Measurements from ENCODE around the gene CACNA1B. TPM values are rescaled to one million over a fixed set of nuclear protein-coding genes. Genes with fewer than 3 reads are reported as not detected.
"Not testable (repeated sequence)": the region's sequence is repeated elsewhere in the genome, so short reads cannot be mapped to it uniquely, and the experiment has no call there.

CACNA1B gene
- total RNA-seq, 1 donor from 2014 or later, result 0.46 TPM

- DNase-seq (no peak), ATAC-seq (ENCODE audit: poor library complexity) (no peak)
- intact Hi-C loops (cut with DNase I), result no loop called here
Observed at GRCh38 chr9:137881591-137882505, 4.3 kb downstream of the CACNA1B start.

- ATAC-seq (ENCODE audit: poor library complexity) (no peak), DNase-seq (no peak)
- intact Hi-C loops (cut with DNase I), result no loop called here
Observed at GRCh38 chr9:137882506-137882821, 4.9 kb downstream of the CACNA1B start.

DNA sequence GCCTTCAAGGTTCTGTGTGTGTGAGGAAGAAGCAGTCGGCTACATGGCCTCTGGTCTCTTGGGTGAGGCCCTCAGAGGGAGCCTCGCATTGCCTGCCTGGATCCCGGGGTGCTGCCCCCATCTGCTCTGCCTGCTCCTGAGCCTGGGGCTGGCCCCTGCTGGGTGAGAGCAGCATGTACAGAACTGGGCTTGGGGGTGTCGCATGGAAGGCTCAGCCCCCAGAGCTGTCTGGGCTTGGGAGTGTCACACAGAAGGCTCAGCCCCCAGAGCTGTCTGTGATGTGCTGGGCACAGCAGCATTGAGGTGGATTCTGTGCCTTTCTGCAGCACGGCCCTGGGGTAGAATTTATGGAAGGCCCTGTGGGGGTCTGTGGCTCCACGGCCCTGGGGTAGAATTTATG lies 6.4 kb downstream of the CACNA1B start:
- ATAC-seq (ENCODE audit: poor library complexity); intact Hi-C loops (cut with DNase I): not testable (repeated sequence)
- peak; percentile 8 for DNase-seq

GRCh38 chr9:137884547-137884946 lies 7.0 kb downstream of the CACNA1B start:
- ATAC-seq (ENCODE audit: poor library complexity); intact Hi-C loops (cut with DNase I): not testable (repeated sequence)
- peak; percentile 18 for DNase-seq

DNA sequence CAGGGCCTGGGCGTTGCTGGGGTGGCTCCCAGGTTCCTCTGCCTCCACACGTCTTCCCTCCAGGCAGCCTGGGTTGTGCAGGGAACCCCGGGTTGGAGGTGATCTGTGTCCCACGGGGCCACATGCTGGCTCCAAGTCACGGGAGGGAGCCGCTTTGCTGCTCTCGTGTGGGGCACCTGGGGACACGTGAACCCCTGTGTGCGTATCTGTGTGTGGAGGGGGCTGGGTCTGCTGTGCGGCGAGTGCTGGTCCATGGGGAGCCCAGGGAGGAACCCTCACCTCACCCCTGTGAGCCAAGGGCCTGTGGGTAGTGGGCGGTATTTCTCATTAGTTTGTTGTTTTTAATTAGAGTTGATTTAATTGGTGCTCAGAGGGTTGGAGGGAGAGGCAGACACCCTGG lies 7.5 kb downstream of the CACNA1B start:
- intact Hi-C loops (cut with DNase I); ATAC-seq (ENCODE audit: poor library complexity); DNase-seq: not testable (repeated sequence)

DNA sequence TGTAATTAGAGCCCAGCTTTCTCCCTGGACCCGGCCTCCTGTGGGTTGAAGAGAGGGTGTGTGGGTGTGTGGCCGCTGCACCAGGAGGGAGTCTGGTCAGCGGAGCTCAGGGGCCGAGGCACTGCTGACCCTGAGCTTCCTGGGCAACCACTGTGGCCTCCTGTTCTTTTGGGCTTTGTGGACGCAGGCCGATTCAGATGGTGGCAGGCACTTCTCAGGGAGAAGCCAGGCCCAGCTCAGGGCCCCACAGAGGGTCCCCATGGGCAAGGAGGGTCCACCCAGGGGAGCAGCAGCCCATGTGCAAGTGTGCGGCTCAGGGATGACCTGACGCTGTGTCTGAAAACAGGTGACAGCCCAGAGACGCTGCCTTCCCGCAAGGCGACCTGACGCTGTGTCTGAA lies 11.0 kb downstream of the CACNA1B start:
- ATAC-seq (ENCODE audit: poor library complexity); intact Hi-C loops (cut with DNase I): not testable (repeated sequence)
- DNase-seq, result peak; percentile 31

- peak; percentile 2 for DNase-seq
- ATAC-seq (ENCODE audit: poor library complexity); intact Hi-C loops (cut with DNase I): not testable (repeated sequence)
Observed at GRCh38 chr9:137889966-137890365, 12.4 kb downstream of the CACNA1B start.

GRCh38 chr9:137890768-137891587 lies 13.4 kb downstream of the CACNA1B start:
- DNase-seq, result peak; percentile 13
- ATAC-seq (ENCODE audit: poor library complexity); intact Hi-C loops (cut with DNase I): not testable (repeated sequence)

DNA sequence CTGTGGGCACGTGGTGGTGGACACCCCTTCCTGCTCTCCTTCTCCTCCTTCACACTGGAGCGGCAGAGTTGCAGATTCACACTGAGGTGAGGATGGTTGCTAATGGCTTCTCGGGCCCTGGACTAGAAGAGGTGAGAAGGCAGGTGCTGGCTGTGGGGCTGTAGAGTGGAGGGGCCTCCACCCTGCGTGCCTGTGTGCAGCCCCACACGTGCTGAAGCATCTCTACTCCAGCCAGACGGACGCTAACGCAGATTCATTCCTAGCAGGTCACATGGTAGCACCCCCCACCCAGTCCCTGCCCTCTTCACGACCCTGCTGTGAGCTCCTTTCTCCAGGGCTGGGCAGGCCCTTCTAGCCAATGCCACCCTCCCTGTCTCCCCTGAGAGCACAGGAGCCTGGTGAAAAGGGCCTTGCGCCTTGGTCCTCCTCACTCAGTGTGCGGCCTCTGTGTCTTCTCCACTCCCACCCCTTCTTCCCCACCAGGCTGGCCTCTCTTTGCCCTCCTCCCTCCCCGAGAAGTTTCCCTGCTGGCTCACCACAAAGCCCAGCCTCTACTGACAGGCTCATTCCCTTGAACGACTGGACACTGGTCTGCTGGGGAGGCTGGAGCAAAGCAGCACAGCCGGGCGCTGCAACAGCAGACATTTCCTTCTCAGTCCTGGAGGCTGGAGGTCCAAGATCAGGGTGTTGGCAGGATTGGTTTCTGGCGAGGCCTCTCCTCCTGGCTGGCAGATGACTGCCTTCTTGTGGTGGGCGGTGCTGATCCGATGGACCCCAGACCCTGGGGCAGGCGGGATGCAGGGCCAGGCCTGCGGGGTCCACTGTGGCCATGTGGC lies 14.2 kb downstream of the CACNA1B start:
- DNase-seq, result peak; percentile 29
- intact Hi-C loops (cut with DNase I), result no loop called here
- ATAC-seq (ENCODE audit: poor library complexity), result no peak

- intact Hi-C loops (cut with DNase I), result no loop called here
- no peak for ATAC-seq (ENCODE audit: poor library complexity)
- DNase-seq, result peak; percentile 16
Observed at GRCh38 chr9:137892424-137893191, 15.0 kb downstream of the CACNA1B start.

GRCh38 chr9:137893670-137894069 lies 16.1 kb downstream of the CACNA1B start:
- ATAC-seq (ENCODE audit: poor library complexity) (no peak), DNase-seq (peak; percentile 17)
- intact Hi-C loops (cut with DNase I), result no loop called here

- intact Hi-C loops (cut with DNase I), result no loop called here
- ATAC-seq (ENCODE audit: poor library complexity) (no peak), DNase-seq (peak; percentile 14)
Observed at GRCh38 chr9:137899551-137900360, 22.2 kb downstream of the CACNA1B start.

GRCh38 chr9:137900584-137901310 lies 23.2 kb downstream of the CACNA1B start:
- intact Hi-C loops (cut with DNase I), result no loop called here
- ATAC-seq (ENCODE audit: poor library complexity) (no peak), DNase-seq (peak; percentile 10)

DNA sequence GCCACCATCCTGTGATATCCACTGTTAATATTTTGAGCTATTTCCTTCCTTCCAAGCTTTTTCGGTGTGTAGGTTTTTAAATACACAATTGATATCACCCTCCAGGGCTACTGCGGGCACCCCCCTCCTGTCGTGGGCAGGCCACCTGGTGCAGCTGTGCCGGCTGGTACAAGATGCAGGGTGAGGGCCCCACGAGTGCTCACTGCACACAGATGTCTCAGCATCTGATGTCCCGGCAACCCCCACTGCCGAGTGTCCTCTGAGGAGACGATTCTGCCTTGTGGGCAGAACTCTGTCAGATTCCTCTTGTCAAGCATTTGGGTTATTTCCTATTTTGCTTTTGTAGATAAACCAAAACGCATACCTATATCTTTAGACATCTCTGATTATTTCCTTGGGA lies 25.1 kb downstream of the CACNA1B start:
- intact Hi-C loops (cut with DNase I), result no loop called here
- DNase-seq, result peak; percentile 35
- ATAC-seq (ENCODE audit: poor library complexity), result no peak

DNA sequence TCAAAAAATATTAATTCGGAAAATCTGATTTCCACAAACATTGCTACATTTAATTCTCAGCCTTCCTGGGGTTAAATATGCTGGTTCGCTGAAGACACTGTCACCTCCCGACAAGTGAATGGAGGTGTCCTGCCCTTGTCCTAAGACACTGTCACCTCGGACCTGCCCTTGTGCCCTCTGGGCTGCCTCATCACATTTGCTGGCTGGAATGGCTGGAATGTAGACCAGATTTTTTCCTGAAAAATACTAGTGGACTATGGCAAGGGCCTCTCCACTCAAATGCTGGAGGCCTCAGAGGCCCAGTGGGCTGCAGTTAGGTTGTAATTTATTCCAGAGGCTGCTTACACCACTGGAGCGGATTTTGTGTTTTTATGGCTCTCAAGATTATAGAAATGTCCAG lies 28.2 kb downstream of the CACNA1B start:
- DNase-seq (peak; percentile 14), ATAC-seq (ENCODE audit: poor library complexity) (no peak)
- intact Hi-C loops (cut with DNase I), result no loop called here

- ATAC-seq (ENCODE audit: poor library complexity), result no peak
- no peak for DNase-seq
- intact Hi-C loops (cut with DNase I), result no loop called here
Observed at GRCh38 chr9:137907776-137908175, 30.2 kb downstream of the CACNA1B start.

GRCh38 chr9:137912671-137913070 lies 35.1 kb downstream of the CACNA1B start:
- ATAC-seq (ENCODE audit: poor library complexity) (no peak), DNase-seq (no peak)
- intact Hi-C loops (cut with DNase I), result no loop called here
